ENCODE measurements around the gene PTGR1.

DNA sequence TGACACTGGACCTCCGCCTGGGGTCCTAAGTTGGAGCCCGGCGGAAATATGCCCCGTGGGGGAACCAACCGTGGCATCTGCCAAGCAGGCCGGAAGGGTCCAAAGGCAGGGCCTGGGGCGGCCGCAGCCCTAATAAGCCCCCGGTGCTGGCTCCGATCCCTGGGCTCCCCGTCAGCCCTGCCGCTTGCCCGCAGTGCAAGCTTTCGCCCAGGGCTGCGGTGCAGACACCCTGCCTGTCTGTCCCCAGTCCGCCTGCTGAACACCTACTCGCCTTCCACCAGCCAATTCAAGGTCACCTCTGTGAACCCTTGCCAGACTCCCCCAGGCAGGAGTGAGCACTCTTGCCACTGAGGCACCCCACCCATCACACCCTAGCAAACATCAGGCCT is 502 bp upstream of the PTGR1 start:
- TF ChIP-seq POLR2A (IDR thresholded peaks at IDR 0.05) = no peak
- TF ChIP-seq, protein P1, sequence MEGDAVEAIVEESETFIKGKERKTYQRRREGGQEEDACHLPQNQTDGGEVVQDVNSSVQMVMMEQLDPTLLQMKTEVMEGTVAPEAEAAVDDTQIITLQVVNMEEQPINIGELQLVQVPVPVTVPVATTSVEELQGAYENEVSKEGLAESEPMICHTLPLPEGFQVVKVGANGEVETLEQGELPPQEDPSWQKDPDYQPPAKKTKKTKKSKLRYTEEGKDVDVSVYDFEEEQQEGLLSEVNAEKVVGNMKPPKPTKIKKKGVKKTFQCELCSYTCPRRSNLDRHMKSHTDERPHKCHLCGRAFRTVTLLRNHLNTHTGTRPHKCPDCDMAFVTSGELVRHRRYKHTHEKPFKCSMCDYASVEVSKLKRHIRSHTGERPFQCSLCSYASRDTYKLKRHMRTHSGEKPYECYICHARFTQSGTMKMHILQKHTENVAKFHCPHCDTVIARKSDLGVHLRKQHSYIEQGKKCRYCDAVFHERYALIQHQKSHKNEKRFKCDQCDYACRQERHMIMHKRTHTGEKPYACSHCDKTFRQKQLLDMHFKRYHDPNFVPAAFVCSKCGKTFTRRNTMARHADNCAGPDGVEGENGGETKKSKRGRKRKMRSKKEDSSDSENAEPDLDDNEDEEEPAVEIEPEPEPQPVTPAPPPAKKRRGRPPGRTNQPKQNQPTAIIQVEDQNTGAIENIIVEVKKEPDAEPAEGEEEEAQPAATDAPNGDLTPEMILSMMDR (IDR thresholded peaks at IDR 0.05) = no peak
